IPS-18a (cell line): ENCODE results near the gene MYRIP.

ENCODE experiments used
- H3K27ac ChIP-seq: one replicate; pipeline ENCODE4 v1.5.1; 2013; ENCODE audit warnings: low read length
- H3K27me3 ChIP-seq: one replicate; pipeline ENCODE4 v1.6.1; 2013; ENCODE audit warnings: mild to moderate bottlenecking, low read length; ENCODE audit not compliant: control insufficient read depth, insufficient read depth
- H3K36me3 ChIP-seq: one replicate; pipeline ENCODE4 v1.6.1; 2013; ENCODE audit warnings: low read depth, low read length; ENCODE audit not compliant: control insufficient read depth
- H3K4me1 ChIP-seq: one replicate; pipeline ENCODE4 v1.6.1; 2013; ENCODE audit warnings: low read depth, low read length; ENCODE audit not compliant: control insufficient read depth
- H3K4me3 ChIP-seq: one replicate; pipeline ENCODE4 v1.5.1; 2013; ENCODE audit warnings: low read length
- H3K9ac ChIP-seq: one replicate; pipeline ENCODE4 v1.6.1; 2013; ENCODE audit warnings: mild to moderate bottlenecking, low read length, moderate library complexity
- H3K9me3 ChIP-seq: one replicate; pipeline ENCODE4 v1.6.1; 2013; ENCODE audit warnings: low read depth, low read length; ENCODE audit not compliant: control insufficient read depth

The MYRIP gene

DNA sequence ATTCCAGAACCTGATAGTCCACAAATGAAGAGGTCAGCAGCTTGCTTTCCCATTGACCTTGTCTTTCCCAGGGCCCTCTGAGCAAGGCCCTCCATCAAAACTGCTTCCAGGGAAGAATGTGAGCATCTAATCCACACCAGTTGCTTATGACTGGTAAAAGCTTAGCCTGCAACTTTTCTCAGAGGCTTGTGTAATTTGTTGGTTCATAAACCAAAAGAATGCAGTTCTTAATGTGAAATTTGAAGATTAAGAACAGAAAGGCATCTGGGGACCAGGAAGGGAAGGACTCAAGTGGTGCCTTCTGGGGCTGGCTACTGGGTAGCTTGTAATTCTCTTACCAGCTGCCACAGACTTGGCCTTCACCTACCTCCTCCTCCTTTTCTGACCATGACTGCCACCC lies 439.2 kb downstream of the MYRIP start:
- no peaks in the 10 kb centered on the region for H3K27me3 ChIP-seq
- H3K36me3 ChIP-seq: no peaks in the 10 kb centered on the region
- H3K4me1 ChIP-seq: no peaks in the 10 kb centered on the region
- H3K4me3 ChIP-seq: no peak overlapping the region
- H3K9ac ChIP-seq: no peak overlapping the region
- no peak overlapping the region for H3K27ac ChIP-seq
- no peaks in the 10 kb centered on the region for H3K9me3 ChIP-seq

DNA sequence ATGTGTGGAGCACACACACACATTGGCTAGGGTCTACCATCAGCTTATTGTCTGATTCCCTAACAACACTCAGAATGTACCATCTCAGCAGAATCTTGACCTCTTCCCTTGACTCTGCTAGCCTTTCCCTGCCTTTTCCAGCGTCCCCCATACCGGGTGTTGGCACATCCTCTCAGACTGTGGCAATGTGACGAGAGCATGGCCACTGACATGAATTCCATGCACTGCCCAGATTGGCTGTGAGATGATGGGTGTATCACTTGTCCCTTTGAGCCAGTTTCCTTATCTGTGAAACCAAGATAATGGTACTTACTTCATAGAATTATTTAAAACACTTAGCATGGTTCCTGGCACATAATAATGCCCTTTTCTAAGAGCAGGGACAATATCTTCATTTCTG lies 439.8 kb downstream of the MYRIP start:
- no peak overlapping the region for H3K27ac ChIP-seq

DNA sequence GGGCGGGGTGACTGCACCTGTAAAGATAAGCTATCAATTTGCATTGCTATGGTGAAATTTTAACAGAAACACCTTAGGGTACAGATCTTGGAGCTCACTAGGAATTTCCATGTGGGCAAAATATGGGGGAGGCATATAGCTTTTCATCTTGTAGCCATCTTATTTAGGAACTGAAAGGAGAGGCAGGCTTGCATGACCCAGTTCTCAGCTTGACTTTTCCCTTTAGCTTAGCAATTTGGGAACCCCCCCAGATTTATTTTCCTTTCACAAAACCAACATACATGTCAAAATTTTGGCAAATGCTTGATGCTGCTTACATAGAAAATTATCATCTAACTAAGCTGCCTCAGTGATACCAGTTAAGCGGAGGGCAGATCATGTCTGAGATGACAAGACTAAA lies 445.1 kb downstream of the MYRIP start:
- Histone ChIP-seq H3K27ac (no peak overlapping the region), H3K36me3 (no peaks in the 10 kb centered on the region), H3K9ac (no peak overlapping the region), H3K4me1 (peaks cover 2% of the 10 kb centered on the region), H3K4me3 (no peak overlapping the region), H3K9me3 (no peaks in the 10 kb centered on the region), H3K27me3 (no peaks in the 10 kb centered on the region)

More for the DNA sequence above, 439.8 kb downstream of the MYRIP start:
- no peaks in the 10 kb centered on the region for H3K9me3 ChIP-seq
- no peaks in the 10 kb centered on the region for H3K27me3 ChIP-seq
- no peaks in the 10 kb centered on the region for H3K4me1 ChIP-seq
- no peak overlapping the region for H3K9ac ChIP-seq
- H3K36me3 ChIP-seq: no peaks in the 10 kb centered on the region
- H3K4me3 ChIP-seq: no peak overlapping the region

DNA sequence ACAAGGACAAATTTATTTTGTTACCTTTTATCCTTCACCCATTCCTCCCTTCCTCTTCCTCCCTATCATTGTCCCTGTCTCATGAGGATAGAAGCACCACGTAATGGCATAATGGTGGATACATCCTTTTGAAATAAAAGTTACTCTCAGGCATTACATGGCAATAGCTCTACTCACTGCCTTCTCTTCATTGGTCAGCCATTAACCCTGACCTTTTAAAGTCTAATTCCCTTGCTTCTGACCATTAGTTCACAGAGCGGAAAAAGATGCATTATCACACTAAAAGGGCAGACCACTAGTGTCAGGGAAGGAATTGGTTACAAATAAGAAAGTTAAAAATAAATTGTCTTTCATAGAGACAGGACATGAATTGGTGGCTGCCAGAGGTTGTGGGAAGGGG lies 445.5 kb downstream of the MYRIP start:
- no peak overlapping the region for H3K4me3 ChIP-seq
- H3K4me1 ChIP-seq: peaks cover 3% of the 10 kb centered on the region
- no peaks in the 10 kb centered on the region for H3K27me3 ChIP-seq
- no peak overlapping the region for H3K27ac ChIP-seq
- H3K9ac ChIP-seq: no peak overlapping the region
- no peaks in the 10 kb centered on the region for H3K9me3 ChIP-seq
- H3K36me3 ChIP-seq: no peaks in the 10 kb centered on the region

DNA sequence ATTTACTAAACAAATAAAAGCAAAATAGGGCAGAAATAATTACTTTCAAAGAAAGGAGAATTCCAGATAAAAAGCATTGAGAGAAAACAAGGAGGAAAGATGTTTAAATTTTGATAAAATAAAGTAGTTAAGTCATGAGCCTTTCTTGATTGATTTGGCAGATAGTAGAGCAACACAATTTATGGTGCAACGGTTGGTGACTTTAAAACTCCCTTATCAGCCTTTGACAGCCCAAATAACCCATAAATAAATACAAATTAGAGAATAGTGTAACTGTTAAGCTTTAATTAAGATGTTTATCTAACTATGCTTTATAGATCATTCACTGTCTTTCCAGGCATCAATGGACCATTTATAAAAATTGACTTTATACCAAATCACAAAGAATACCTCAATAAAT lies 446.1 kb downstream of the MYRIP start:
- no peak overlapping the region for H3K4me3 ChIP-seq
- H3K36me3 ChIP-seq: no peaks in the 10 kb centered on the region
- no peak overlapping the region for H3K9ac ChIP-seq
- no peaks in the 10 kb centered on the region for H3K9me3 ChIP-seq
- H3K27ac ChIP-seq: no peak overlapping the region
- no peaks in the 10 kb centered on the region for H3K27me3 ChIP-seq
- peaks cover 3% of the 10 kb centered on the region for H3K4me1 ChIP-seq

DNA sequence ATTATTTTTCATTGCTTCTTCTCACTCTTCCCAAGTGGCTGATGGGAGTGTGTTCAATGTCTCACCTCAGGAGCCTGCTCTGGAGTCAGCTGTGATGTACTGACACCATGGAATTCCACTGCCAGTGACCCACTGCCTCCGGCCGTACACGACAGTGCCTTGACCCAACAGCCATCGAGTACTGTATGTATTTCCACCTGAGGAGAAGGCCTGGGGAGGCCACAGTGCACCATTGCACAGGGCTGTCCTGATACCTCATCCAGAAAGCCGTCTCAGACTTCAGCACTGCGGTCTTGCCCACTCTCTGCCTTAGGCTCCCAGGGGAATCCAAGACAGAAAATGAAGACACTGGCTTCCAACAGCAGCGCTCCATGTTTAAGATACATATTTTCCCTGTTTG lies 448.7 kb downstream of the MYRIP start:
- H3K9me3 ChIP-seq: no peaks in the 10 kb centered on the region

DNA sequence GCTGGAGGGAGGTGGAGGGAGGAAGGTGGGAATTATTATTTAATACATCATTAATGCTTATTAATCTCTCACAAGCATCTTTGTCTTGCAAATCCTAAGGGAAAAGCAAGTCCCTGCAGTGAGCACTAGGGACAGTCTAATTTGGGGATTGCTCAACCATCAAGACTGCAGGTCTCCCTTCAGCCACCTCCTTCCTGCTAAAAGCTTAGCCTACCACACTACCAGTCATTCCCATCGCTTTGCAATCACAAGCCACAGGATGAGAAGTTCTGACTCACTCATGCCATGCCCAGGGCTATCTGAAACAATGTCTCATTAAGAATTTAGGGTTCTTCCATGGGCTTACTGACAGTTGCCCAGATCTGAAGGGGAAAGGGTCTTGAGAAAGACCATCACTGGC lies 449.1 kb downstream of the MYRIP start:
- H3K4me3 ChIP-seq: no peak overlapping the region
- H3K9ac ChIP-seq: no peak overlapping the region
- no peaks in the 10 kb centered on the region for H3K27me3 ChIP-seq
- H3K36me3 ChIP-seq: no peaks in the 10 kb centered on the region
- peaks cover 3% of the 10 kb centered on the region for H3K4me1 ChIP-seq
- no peak overlapping the region for H3K27ac ChIP-seq
- H3K9me3 ChIP-seq: no peaks in the 10 kb centered on the region

More for the DNA sequence above, 448.7 kb downstream of the MYRIP start:
- Histone ChIP-seq H3K36me3 (no peaks in the 10 kb centered on the region), H3K27ac (no peak overlapping the region), H3K27me3 (no peaks in the 10 kb centered on the region), H3K9ac (no peak overlapping the region), H3K4me3 (no peak overlapping the region), H3K4me1 (peaks cover 3% of the 10 kb centered on the region)

DNA sequence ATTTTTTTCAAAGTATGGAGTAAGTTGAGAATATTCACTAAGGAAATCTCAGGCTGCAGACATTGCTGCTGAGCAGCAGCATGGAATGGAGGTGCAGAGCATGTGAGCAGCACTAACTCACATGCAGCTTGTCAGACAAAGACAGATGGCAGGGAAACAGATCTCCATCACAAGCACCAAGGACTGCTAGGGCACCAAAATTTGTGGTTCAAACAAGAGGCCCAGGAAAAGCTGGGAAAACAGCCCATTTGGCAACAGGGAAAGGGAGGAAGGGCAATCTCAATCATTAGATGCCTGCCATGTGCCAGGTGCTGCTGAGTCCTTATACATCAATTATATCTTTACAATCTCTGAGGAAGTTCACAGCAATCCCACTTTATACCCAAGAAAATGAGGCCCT lies 452.9 kb downstream of the MYRIP start:
- Histone ChIP-seq H3K4me3 (no peak overlapping the region), H3K27ac (no peak overlapping the region), H3K36me3 (no peaks in the 10 kb centered on the region), H3K9me3 (no peaks in the 10 kb centered on the region), H3K27me3 (no peaks in the 10 kb centered on the region), H3K4me1 (peaks cover 3% of the 10 kb centered on the region), H3K9ac (no peak overlapping the region)

DNA sequence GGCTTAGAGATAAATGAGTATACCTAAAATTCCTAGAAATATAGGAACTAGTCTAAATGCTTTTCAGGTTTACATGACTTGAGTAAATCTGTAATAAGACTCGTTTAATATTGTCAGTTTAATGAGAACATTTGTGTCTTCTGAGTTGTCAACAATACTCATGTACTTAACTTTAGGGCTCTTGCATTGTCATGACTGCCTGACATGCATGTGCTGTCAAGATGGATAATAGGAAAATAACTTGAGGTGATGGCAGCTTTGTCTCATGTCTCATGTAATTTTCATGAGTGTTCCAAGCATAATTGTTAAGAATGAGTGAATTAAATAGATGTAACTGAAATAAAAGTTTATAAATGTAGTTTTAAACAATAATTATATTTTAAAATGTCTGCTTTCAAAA lies 455.0 kb downstream of the MYRIP start:
- no peaks in the 10 kb centered on the region for H3K36me3 ChIP-seq
- H3K4me1 ChIP-seq: peaks cover 2% of the 10 kb centered on the region

DNA sequence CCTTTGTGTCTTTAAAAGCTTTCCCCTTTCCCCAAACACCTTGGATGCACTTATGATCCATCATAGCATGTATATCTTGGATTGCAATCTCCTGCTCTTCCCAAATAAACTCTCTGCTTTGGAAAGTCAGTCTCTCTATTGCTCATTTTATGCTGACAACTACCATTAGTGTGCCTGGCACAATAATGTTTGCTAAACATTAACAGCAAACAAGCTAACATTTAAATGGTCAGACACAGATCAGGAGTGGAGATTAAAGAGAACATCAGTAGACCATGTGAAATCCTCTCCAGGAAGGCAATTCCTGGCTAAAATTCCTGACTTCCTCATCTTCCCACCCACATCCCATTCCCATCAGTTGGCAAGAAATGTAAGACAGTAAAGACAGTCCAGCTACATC lies 455.8 kb downstream of the MYRIP start:
- Histone ChIP-seq H3K27me3 (no peaks in the 10 kb centered on the region), H3K9me3 (no peaks in the 10 kb centered on the region), H3K4me3 (no peak overlapping the region), H3K9ac (no peak overlapping the region), H3K27ac (no peak overlapping the region), H3K4me1 (no peaks in the 10 kb centered on the region), H3K36me3 (no peaks in the 10 kb centered on the region)

More for the DNA sequence above, 455.0 kb downstream of the MYRIP start:
- Histone ChIP-seq H3K9ac (no peak overlapping the region), H3K27me3 (no peaks in the 10 kb centered on the region), H3K27ac (no peak overlapping the region), H3K9me3 (no peaks in the 10 kb centered on the region), H3K4me3 (no peak overlapping the region)

DNA sequence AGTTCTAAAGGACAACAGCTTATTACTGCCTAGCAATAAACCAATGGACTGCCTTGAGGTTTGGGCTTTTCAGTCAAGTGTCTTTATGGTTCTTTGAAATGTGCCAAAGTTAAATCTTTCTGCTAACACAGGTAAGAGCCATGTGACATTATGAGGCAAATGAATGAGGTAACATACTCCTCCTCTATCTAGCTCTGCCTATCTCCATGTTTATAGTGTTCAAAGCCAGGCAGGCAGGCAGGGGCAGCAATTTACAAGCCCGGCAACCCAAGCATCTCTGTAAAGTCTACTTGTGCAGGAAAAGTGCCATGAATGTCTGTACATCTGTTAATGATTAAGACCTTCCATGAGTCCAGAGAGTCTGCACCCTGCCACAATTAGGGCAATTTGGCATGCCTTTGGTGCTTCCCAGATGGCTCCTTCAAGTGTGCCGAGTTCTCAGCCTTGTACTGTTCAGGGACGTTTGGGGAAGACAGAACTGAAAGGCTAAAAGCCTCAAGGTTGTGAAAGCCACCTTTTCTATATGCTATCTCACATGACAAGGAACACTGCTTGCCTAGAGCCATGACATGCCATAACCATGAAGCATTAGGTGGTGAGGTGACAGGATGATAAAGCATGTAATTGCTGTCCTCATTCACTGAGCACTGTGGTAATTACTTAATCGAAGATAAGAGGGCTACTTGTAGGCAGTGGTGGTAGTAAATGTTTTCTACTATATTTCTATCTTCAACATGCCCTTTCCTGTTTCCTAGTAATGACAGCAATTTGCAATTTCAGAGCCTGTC lies 458.7 kb downstream of the MYRIP start:
- no peak overlapping the region for H3K27ac ChIP-seq
- H3K27me3 ChIP-seq: no peaks in the 10 kb centered on the region
- H3K36me3 ChIP-seq: no peaks in the 10 kb centered on the region
- H3K4me3 ChIP-seq: no peak overlapping the region
- H3K4me1 ChIP-seq: no peaks in the 10 kb centered on the region
- H3K9me3 ChIP-seq: no peaks in the 10 kb centered on the region
- no peak overlapping the region for H3K9ac ChIP-seq

DNA sequence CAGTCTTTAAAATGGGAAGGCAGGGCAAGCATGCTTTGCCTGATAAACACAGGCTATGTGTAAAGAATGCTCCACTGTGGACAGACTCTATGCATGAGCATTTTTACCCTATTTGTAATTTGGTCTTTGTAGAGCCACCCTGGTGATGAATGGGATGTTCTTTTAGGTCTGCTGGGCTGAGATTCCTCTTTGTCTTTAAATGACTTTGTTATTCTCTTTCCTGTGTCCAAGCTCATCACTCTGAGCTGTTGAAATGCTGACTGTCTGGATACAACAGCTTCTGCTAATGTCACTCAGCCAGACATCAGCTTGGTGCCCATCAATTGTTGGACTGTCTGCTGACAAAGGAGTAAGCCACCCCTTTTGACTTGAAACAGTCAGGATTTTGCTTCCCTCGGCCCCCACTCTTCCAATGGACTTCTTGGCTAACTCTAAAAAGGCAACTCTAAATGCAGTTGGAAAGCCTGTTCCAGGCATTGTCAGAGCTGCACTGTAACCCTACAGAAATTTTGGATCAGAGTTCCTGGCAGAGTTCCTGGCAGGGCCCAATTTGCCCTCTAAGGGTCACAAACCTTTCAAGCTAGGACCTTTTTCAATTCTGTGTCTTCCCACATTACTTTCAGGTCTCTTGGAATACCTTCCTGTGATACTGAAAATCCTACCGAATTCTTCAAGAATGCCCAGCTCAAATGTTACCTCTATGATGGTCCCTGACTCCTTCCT lies 459.6 kb downstream of the MYRIP start:
- Histone ChIP-seq H3K27ac (no peak overlapping the region), H3K4me3 (no peak overlapping the region), H3K36me3 (no peaks in the 10 kb centered on the region), H3K4me1 (no peaks in the 10 kb centered on the region), H3K9ac (no peak overlapping the region), H3K27me3 (no peaks in the 10 kb centered on the region), H3K9me3 (no peaks in the 10 kb centered on the region)
